22Rv1 (cell line): ENCODE measurements around the gene FHAD1.

Experiments
- H3K27ac ChIP-seq: fragments of 450-650 bp; 2 replicates; pipeline ENCODE4 v1.5.1; 2017
- ZFX ChIP-seq: fragments of 450-650 bp; IDR thresholded peaks from 2 replicates; pipeline ENCODE4 v1.6.1; 2017; ENCODE audit warnings: antibody characterized with exemption, borderline replicate concordance
- TF ChIP-seq, protein P1 (sequence below): fragments of 450-650 bp; IDR thresholded peaks from 2 replicates; pipeline ENCODE4 v1.5.1; 2017; ENCODE audit warnings: mild to moderate bottlenecking

The FHAD1 gene

DNA sequence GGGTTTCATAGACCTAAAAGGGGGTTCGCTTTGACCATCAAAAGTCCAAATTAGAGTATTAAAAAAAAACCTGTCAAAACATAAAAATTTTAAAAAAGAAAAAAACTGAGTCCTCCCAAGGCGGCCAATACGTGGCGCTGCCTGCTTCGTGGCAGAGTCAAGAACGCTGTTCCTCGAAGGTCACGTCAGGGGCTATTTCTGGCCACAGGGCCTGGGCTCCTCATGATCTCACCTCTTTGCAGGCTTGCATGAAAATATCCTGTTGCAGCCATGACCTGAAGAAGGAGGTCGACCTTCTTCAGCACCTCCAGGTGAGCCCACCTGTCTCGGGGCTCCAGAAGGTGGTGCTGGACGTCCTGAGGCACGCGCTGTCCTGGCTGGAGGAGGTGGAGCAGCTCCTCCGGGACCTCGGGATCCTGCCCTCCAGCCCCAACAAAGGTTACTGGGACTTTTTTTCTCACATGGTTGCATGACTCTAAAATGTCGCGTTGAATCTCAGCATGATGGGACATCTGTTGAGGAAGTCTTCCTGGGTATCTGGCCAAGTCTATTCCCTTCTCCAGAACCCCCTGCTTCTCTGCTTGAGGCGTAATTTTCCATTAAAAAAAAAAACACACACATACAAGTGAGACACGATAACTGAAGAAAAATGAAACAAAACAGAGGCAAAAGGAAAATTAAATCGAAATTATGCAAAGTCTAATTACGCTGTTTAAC lies 82.2 kb downstream of the FHAD1 start:
- TF ChIP-seq ZFX, result no peak

DNA sequence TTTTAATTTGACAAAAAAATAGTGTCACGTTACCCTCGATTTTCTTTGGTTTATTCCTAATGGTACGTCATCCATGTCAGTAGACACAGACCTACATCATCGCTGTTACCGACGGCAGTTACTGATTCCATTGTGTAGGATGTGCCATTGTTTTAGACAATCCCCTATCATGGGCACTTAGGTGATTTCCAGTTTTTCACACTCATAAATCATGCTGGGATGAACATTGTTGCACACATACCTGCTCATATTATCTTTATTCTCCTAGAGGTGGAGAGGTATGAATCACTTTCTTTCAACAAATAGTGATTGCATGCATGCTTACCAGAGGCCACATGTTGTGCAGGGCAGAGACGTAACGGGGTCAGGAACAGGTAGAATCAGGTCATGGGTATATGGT lies 83.0 kb downstream of the FHAD1 start:
- H3K27ac ChIP-seq, result no peak overlapping the region
- no peak for TF ChIP-seq ZFX
- TF ChIP-seq, protein P1, sequence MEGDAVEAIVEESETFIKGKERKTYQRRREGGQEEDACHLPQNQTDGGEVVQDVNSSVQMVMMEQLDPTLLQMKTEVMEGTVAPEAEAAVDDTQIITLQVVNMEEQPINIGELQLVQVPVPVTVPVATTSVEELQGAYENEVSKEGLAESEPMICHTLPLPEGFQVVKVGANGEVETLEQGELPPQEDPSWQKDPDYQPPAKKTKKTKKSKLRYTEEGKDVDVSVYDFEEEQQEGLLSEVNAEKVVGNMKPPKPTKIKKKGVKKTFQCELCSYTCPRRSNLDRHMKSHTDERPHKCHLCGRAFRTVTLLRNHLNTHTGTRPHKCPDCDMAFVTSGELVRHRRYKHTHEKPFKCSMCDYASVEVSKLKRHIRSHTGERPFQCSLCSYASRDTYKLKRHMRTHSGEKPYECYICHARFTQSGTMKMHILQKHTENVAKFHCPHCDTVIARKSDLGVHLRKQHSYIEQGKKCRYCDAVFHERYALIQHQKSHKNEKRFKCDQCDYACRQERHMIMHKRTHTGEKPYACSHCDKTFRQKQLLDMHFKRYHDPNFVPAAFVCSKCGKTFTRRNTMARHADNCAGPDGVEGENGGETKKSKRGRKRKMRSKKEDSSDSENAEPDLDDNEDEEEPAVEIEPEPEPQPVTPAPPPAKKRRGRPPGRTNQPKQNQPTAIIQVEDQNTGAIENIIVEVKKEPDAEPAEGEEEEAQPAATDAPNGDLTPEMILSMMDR, result no peak

More for the DNA sequence above, 82.2 kb downstream of the FHAD1 start:
- no peak overlapping the region for H3K27ac ChIP-seq

DNA sequence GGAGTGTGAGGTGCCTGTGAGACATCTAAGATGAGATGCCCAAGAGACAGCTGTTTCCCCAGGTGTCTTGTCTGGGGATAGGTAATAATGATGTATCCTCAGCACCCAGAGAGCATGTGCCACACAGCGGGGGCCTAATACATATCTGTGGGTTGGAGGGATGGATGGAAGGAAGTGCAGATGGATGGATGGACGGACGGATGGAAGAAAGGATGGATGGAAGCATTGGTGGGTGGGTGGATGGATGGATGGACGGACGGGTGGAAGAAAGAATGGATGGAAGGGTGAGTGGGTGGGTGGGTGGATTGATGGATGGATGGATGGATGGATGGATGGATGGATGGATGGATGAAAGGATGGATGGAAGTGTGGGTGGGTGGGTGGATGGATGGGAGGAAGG lies 84.2 kb downstream of the FHAD1 start:
- TF ChIP-seq ZFX, result no peak
- TF ChIP-seq, protein P1, result no peak
- no peak overlapping the region for H3K27ac ChIP-seq

DNA sequence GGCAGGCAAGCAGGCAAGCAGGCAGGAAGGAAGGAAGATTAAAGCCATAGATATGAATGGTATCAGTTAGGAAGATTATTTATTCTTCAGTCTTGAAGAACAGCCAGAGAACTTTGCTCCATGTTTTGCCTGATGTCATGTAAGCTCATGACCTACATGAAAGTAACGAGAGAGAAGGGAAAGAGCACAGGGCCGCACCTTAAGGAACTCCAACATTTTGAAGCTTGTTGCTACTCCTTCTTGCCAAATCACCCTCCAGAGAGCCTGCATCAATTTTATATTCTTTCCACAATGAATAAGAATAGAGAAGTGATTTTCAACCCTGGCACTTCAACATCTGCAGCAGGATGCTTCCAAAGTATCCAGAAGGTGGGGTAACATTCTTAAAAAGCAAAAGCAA lies 84.7 kb downstream of the FHAD1 start:
- no peak for TF ChIP-seq ZFX
- TF ChIP-seq, protein P1, result no peak

DNA sequence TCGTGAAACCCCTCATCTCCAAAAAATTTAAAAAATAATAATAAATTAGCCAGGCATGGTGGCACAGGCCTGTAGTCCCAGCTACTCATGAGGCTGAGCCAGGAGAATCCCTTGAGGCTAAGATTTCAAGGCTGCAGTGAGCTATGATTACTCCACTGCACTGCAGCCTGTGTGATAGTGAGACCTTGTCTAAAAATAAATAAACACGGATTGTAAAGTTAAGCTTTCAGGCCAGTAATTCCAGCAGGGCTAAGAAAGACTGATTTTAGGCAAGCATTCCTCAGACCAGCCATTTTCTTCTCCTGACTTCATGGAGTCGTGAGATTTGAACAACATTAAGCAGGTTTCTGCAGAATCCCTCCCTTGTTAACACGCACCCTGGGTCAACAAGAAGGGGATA lies 85.5 kb downstream of the FHAD1 start:
- TF ChIP-seq, protein P1, result no peak
- TF ChIP-seq ZFX, result no peak
- no peak overlapping the region for H3K27ac ChIP-seq

More for the DNA sequence above, 84.7 kb downstream of the FHAD1 start:
- H3K27ac ChIP-seq, result no peak overlapping the region

DNA sequence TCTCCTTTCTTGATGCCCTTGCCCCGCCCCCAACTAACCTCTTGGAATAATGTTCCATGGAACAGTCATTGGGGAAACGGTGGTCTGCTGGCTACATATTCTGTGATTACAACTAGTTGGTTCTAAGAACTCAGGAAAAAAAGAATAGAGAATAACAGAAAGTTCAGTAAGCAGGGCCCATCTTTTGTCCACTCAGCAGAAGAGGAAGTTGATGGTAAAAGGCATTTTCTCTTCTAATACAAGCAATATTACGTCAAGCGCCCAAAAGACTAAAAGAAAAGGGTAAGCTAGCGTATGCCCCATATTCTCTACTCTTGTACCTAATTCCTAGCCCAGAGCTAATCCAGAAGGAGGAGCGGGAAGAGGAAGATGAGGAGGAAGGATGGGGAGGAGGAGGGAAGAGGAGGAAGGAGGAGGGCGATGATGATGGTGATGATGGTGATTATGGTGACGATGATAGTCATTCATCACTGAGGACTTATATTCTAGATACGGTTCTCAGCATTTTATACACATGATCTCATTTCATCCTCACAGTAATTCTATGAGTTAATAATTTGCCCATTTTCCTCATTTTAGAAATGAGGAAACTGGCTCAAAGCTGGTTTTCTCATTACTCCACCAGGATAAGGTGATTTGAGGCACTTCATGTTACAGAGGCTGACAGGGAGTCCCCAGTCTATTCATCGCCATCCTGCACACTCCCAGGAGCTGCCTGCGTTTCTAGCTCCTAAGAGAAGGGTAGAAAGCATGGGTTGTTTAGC lies 86.1 kb downstream of the FHAD1 start:
- TF ChIP-seq ZFX, result no peak
- TF ChIP-seq, protein P1, result no peak
- no peak overlapping the region for H3K27ac ChIP-seq

DNA sequence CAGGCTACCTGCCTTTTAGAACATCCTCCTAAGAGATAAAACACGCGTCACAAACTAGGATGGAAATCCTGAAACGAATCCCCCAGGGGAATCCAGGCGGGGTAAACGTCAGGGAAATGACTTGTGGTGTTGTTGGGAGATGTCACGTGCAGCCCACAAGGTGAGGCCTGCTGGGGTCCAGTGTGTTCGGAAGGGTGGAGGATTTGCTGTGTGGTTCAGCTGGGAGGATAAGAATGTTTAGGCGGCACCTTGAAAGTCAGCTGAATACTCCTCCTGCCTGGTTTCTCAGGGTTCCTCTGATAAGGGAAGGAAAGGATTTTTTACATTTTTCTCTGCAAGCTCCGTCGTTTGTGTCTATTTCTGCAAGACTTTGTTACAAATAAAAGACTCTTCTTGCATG lies 88.0 kb downstream of the FHAD1 start:
- TF ChIP-seq, protein P1, result no peak
- TF ChIP-seq ZFX, result no peak

More for the DNA sequence above, 88.0 kb downstream of the FHAD1 start:
- H3K27ac ChIP-seq, result no peak overlapping the region
